ENCODE data around the gene NDUFAF2. TPM values are rescaled to one million over a fixed set of nuclear protein-coding genes. Genes with fewer than 3 reads are reported as not detected.
"Not testable (repeated sequence)": the region's sequence is repeated elsewhere in the genome, so short reads cannot be mapped to it uniquely, and the experiment has no call there.

NDUFAF2 gene
- polyA plus RNA-seq, 3 donors: 24.9 to 82.8 (median 47.0) TPM

DNA sequence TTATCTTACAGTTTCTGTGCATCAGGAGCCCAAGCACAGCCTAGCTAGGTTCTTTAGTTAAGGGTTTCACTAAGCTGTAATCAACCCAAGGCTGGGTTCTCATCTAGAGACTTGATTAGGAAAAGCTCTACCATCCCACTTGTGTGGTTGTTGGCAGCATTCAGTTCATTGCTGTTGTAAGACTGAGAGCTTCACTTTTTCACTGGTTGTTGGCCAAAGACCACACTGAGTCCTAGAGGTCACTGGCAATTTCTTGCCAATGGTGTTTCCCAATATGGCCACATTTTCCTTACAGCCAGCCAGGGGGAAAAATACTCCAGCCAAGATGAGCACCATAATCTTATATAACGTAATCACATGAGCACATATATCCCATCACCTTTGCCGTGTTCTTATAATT is 142.9 kb downstream of the NDUFAF2 start:
- no peak overlapping the region for H3K27ac ChIP-seq (ENCODE audit: low read depth, low read length)
- WGBS, 3 donors: 47 to 51% (median 49%) methylated on average over 2 of the region's 2 CpGs

DNA sequence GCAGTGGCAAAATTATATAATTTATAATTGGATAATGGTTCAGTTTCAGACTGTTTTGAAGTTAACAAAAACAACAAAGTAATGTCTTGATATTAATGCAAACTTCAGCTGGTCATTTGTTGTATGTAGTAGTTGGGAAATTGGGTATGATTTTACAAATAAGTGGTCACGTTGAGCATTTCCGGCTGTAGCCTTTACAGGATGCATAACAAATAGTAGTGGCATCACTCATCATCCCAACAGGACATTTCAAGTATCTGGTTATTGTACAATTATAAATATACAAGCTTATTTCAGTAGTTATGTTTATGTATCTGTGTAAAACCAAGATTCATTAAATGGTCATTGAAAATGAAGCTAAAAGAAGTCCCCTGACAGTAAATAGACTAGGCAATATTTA is 144.3 kb downstream of the NDUFAF2 start:
- H3K27ac ChIP-seq (ENCODE audit: low read depth, low read length): no peak overlapping the region
- 74 to 91% (median 78%) methylated on average over 2 of the region's 2 CpGs for WGBS, 3 donors

DNA sequence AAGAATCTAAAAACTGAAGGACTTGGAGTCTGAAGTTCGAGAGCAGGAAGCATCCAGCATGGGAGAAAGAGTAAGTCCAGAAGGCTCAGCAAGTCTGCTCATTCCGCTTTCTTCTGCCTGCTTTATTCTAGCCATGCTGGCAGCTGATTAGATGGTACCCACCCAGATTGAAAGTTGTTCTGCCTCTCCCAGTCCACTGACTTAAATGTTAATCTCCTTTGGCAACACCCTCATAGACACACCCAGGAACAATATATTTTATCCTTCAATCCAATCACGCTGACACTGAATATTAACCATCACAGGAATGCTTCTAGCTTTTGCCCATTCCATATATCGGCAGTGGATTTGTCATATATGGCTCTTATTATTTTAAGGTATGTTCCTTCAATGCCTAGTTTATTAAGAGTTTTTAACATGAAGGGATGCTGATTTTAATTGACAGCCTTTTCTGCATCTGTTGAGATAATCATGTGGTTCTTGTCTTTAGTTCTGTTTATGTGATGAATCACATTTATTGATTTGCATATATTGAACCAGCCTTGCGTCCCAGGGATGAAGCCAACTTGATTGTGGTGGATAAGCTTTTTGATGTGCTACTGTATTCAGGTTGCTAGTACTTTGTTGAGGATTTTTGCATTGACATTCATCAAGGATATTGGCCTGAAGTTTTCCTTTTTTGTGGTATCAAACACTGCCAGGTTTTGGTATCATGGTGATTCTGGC is 148.2 kb downstream of the NDUFAF2 start:
- not testable (repeated sequence) for H3K27ac ChIP-seq (ENCODE audit: low read depth, low read length)
- WGBS, 3 donors: 91 to 93% (median 92%) methylated on average over 5 of the region's 5 CpGs

DNA sequence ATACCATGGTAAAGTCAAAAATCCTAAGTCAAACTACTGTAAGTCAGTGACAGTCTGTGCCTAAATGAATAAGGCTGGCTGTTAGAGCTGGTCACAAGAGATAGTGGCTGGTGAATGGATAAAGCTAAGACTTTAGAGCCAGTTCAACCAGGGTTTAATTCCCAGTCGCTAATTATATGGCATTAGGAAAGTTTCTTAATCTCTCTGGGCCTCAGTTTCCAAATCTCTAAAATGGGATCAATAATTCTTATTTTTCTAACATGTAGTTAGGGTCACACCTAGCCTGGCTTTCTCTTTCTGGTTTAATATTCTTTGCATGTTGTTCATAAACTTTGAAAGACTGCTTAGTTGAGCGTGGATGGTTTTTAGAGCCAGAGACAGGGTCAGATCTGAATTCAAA is 152.5 kb downstream of the NDUFAF2 start:
- H3K27ac ChIP-seq (ENCODE audit: low read depth, low read length): no peak overlapping the region
- 95 to 100% (median 98%) methylated on average over 2 of the region's 2 CpGs for WGBS, 3 donors

DNA sequence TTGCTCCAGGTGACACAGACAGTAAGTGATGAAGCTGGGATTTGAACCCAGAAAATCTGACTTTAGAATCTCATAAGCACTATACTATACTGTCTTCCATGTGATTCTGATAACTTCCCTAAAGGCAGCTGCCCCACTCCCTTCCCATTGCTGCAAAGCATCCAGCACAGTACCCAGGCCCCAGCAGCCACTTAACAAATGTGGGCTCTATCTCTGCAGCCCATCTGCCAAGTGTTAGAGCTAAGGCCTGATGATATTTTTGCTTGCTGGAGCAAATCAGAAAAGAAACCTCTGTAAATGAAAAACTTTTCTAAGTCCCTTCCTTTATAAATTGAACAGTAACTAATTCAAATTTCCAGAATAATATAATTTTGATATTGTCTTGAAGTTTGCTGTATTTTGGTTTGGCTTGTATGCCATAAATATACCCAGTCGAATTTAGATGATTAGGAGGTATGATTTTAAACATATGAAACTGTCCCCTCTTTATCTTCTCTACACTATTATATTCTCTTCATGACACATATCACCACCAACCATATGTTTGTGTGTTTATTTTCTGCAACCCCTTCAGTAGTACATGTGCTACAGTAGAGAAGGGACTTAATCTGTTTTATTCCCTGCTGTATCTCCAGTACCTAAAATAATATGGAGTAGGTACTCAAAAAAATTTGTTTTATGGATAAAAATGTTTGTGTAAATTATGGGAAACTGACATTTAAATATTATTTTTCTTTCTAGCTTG is 153.4 kb downstream of the NDUFAF2 start:
- 87 to 97% (median 93%) methylated on average over 1 of the region's 1 CpG for WGBS, 3 donors
- no peak overlapping the region for H3K27ac ChIP-seq (ENCODE audit: low read depth, low read length)

DNA sequence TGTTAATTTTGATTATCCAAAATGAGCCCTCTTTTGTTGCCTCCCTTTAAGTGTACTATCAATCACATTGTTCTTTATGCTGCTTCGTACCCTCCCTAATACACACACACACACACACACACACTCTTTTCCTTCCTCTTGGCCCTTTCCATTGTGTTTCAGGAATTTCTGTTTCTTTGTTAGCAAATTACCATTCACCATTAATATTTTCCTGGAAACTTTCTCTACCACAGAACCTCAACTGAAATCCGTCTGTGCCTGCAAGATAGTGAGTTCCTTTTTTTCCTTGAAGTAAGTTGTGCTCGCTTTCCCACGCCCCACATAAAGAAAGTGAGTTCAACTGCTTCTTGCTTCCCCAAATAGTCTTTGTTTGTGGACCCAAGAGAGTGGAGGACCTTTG is 155.4 kb downstream of the NDUFAF2 start:
- 50 to 84% (median 51%) methylated on average over 4 of the region's 4 CpGs for WGBS, 3 donors

DNA sequence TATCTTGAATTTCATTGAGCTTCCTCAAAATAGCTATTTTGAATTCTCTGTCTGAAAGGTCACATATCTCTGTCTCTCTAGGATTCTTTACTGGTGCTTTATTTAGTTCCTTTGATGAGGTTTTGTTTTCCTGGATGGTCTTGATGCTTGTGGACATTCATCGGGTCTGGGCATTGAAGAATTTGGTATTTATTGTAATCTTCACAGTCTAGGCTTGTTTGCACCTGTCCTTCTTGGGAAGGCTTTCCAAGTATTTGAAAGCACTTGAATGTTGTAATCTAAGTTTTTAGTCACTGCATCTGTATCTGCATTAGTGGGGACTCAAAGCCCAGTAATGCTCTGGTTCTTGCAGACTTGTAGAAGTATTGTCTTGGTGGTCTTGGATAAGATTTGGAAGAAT is 169.4 kb downstream of the NDUFAF2 start:
- H3K27ac ChIP-seq (ENCODE audit: low read depth, low read length): no peak overlapping the region
- WGBS, 3 donors: 53 to 97% (median 94%) methylated on average over 1 of the region's 1 CpG

More for the DNA sequence above, 155.4 kb downstream of the NDUFAF2 start:
- H3K27ac ChIP-seq (ENCODE audit: low read depth, low read length): no peak overlapping the region

DNA sequence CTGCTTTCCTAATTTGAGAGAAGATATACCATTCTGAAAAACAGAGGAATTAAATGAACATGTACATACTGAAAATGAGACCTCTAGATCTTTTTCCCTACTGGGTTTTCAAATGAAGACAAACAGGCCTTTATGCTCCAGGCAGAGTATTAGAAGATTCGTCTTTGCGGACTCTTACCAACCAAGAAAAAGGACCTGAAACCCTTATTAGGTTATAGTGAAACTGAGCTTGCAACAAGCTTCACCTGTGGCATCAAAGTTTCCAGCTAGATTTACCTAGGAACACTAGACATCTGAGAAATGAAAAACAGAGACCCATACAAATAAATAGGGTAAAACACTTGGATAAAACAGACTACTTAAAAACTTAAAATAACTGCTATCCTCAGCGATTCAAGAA is 171.0 kb downstream of the NDUFAF2 start:
- H3K27ac ChIP-seq (ENCODE audit: low read depth, low read length): no peak overlapping the region
- 92 to 99% (median 97%) methylated on average over 3 of the region's 3 CpGs for WGBS, 3 donors

DNA sequence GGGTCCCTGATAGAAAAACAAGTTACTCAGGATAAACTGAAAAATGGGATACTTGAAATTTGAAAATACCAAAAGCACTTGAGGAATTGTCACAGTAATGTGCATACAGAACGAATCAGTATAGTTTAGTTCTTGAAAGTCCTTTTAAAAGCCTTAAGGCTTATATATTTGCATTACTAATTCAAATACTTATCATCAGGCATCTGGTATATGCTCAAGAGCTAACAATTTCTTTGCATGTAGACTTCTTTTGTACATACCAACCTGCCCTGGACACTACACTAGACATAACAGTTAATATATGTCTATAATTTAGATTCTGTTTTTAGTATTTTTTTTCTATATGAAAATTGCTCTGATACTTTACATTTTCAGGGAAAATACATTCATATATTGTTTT is 174.1 kb downstream of the NDUFAF2 start:
- WGBS, 3 donors: 95 to 100% (median 96%) methylated on average over 1 of the region's 1 CpG
- H3K27ac ChIP-seq (ENCODE audit: low read depth, low read length): no peak overlapping the region

DNA sequence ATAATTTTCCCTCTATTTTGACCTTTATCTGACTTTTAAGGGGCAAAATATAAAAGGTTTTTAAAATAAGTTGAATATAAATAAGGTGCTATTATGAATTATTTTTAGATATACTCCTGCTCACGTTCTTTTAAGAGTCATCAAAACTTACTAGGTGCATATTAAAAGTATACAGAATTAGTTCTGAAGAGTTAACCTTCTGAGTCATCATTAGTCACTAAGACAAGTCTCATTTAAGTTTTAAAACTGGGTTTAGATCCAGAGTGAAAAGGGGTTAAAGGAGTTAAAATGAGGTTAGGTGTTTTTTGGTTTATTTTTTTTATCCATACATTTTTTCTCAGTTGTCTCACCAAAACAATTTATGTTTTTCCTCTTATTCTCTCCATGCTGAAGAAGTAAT is 175.5 kb downstream of the NDUFAF2 start:
- no peak overlapping the region for H3K27ac ChIP-seq (ENCODE audit: low read depth, low read length)
- WGBS, 3 donors: 81 to 87% (median 82%) methylated on average over 1 of the region's 1 CpG

DNA sequence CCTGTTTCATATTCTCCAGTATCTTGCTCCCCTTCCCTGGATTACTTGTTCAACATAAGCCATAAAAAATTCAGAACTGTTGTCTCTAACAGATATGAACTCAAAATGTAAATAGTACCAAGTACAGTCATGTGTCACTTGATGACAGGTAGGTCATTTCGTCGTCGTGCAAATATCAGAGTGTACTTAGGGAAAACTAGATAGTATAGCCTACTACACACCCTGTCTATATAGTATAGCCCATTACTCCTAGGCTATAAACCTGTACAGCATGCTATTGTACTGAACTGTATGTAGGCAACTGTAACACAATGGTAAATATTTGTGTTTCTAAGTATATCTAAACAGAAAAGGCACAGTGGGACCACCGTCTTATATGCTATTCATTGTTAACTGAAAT is 178.1 kb downstream of the NDUFAF2 start:
- H3K27ac ChIP-seq (ENCODE audit: low read depth, low read length): no peak overlapping the region
- 48 to 95% (median 90%) methylated on average over 4 of the region's 4 CpGs for WGBS, 3 donors

DNA sequence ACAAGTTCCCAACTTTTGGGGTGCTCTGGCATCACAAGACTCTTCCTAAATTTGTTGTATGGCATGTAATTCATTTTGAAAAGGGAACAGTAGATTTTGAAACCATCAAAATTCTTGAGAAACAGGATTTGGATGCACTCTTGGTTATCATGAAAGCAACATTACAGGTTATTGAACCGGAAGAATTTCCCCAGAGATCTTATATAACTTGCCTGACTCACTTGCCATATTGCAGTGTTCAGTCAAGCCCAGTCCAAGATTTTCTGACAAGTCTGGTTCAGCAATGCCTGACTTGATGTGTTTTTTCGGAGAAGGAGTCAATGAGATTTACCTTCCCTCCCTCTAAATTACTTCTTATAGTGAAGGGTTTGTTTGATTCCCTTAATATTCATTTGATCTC is 185.3 kb downstream of the NDUFAF2 start:
- 63 to 91% (median 68%) methylated on average over 2 of the region's 2 CpGs for WGBS, 3 donors
- no peak overlapping the region for H3K27ac ChIP-seq (ENCODE audit: low read depth, low read length)

DNA sequence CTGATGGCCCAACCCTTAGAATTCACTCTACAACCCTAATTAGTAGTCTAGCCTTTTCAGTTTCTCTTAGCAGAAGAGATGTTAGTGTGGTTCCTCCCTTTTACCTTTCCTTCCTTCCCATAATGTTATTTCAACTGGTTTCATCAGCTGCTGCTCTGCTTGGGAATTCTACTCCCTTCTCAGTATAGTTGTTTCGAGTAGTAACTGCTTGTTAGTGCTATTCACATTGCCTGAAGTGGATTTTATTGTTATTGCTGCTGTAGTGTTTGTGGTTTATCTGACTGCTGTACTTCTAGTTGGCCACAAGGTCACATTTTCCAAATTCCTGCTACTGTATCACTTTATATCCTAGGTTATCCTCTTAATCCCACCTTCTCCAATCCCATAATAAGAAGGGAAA is 187.6 kb downstream of the NDUFAF2 start:
- no peak overlapping the region for H3K27ac ChIP-seq (ENCODE audit: low read depth, low read length)
- WGBS, 3 donors: 76 to 94% (median 91%) methylated on average over 1 of the region's 1 CpG

DNA sequence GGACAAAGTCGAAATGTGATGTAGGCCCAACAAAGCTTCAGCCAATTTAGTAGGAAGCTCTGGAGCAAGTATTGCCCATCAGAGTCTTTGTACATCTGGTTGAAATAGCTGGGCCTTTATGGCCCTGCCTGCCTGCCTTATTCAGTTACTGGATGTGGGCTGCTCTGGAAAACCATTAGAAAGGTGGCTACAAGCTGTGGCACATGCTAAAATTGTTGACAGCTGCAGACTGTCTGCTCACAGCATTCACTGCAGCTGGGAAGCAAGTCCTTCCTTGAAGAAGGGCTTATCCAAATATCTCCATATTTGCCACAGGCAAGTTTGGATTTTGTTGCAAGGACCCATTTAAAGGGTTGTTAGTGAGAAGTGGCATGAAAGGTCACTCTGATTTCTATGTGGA is 192.8 kb downstream of the NDUFAF2 start:
- H3K27ac ChIP-seq (ENCODE audit: low read depth, low read length): no peak overlapping the region
- 91 to 100% (median 96%) methylated on average over 1 of the region's 1 CpG for WGBS, 3 donors

DNA sequence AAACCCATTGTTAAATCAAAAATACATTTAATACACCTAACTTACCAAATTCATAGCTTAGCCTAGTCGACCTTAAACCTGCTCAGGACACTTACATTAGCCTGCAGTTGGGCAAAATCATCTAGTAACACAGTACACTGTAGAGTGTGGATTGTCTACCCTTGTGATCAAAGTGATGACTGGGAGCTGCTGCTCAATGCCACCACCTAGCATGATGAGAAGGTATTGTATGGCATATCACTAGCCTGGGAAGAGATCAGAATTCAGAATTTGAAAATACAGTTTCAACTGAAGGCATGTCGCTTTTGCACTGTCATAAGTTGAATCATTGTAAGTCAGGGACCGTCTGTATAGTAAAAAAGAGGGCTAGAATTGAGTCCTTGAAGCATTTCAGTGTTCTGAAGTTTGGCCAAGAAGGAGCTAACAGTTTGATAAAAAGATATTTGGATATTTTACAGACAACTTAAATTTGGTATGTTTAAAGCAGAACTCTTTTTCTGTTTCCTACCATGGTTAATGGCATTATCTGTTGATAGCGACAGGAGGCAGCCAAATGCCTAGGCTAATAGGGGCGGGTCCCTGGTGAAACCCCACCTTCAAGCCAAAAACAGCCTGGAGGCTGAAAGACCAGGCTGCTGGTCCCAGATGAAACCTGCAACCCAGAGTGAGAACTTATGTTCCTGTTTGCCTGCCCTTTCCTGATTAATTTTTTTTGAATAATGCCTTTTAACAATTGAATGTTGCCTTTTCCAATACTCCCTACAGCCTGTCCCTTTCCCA is 194.3 kb downstream of the NDUFAF2 start:
- WGBS, 3 donors: 79 to 88% (median 86%) methylated on average over 5 of the region's 5 CpGs
- H3K27ac ChIP-seq (ENCODE audit: low read depth, low read length): no peak overlapping the region

DNA sequence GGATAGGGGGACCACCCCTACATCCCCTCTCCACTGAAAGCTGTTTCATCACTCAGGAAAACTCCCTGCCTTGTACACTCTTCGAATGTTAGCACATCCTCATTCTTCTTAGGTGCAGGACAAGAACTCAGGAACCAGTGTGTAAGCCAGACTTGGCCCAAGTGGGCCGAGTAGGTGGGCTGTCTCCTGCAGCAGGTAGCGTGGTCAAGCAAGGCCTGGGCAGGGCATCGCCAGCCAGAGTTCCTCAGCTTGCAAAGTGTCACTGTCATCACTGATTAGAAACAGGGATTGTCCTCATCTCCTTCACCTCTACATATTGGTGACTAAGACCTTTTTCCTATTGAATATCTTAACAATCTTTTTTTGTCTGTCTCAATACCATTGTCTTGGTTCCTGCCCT is 194.9 kb downstream of the NDUFAF2 start:
- H3K27ac ChIP-seq (ENCODE audit: low read depth, low read length): no peak overlapping the region
- WGBS, 3 donors: 87 to 96% (median 89%) methylated on average over 4 of the region's 4 CpGs

DNA sequence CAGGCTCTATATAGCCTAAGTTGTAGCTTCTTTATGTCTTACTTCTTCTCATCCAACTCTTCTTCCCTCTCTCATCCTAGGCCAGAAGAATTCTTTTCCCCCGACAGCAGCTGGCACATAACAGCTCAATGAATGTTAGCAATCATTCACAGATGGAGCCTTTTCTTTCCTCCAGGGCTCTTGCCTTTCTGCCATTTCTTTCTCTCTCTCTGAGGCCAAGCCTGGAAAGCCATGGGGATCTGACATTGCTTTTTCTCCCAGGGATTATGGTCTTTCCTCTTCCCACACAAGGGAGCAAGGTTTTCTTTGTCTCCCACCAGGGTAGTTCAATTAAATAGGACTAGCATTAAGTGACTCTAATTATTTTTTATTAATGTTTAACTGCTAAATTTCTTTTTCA is 196.8 kb downstream of the NDUFAF2 start:
- no peak overlapping the region for H3K27ac ChIP-seq (ENCODE audit: low read depth, low read length)
- WGBS, 3 donors: 56 to 83% (median 67%) methylated on average over 1 of the region's 1 CpG

DNA sequence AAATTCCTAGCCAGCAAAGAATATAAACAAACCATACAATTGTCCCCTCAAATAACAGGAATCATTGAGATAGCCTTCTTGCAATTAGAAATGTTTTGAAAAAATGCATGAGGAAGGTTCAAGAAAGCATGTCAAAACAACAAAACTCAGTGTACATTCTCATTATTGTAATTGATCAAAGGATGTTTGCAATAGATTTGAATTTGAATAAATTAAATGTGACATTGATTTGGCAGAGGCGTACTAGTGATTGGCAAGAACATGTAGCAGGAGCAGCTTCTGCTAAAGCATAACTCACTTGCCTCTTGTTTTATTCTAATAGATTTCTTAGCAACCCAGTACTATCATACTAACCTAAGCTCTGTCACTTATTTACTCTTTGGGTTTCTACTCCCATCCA is 197.4 kb downstream of the NDUFAF2 start:
- 63 to 94% (median 90%) methylated on average over 1 of the region's 1 CpG for WGBS, 3 donors
- H3K27ac ChIP-seq (ENCODE audit: low read depth, low read length): no peak overlapping the region

DNA sequence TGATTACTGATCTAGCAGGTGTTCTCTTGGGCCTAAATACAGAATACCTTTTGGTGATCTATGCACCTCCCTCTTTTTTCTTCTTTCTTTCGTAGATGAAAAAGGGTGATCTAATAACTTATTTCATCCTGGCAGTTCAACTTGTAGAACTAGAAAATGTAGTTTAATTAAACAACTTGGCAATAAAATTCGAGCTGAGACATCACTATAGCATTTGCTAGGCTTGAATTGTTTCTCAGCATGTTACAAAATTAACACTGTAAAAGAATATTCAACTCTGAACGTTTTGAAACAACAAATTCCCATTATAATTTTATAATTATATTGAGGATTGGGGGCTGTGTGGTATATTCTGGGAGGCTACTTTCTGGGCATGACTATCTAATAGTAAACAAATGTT is 197.8 kb downstream of the NDUFAF2 start:
- no peak overlapping the region for H3K27ac ChIP-seq (ENCODE audit: low read depth, low read length)

More for the DNA sequence above, 197.8 kb downstream of the NDUFAF2 start:
- 65 to 85% (median 79%) methylated on average over 3 of the region's 3 CpGs for WGBS, 3 donors

Measured in adipose tissue (tissue), 3 donors.